GM23338 (cell line): ENCODE results near the gene KCNT1.

Source experiments
- CREB1 ChIP-seq: fragments of 250-450 bp; sonication (Bioruptor Pico); IDR thresholded peaks from 2 replicates; pipeline ENCODE4 v1.5.0; 2020; ENCODE audit warnings: low read depth, mild to moderate bottlenecking, moderate library complexity
- EZH2 ChIP-seq: fragments of 200-600 bp; sonication (generic); IDR thresholded peaks from one replicate; pipeline ENCODE4 v1.8.0; 2017; ENCODE audit warnings: antibody characterized with exemption, mild to moderate bottlenecking, low read depth; ENCODE audit not compliant: unreplicated experiment
- EZH2phosphoT487 ChIP-seq: fragments of 200-600 bp; sonication (generic); IDR thresholded peaks from one replicate; pipeline ENCODE4 v1.8.1; 2018; ENCODE audit warnings: antibody characterized with exemption; ENCODE audit not compliant: unreplicated experiment
- REST ChIP-seq: IDR thresholded peaks from one replicate; pipeline ENCODE4 v1.6.1; 2018; ENCODE audit warnings: antibody characterized with exemption; ENCODE audit not compliant: unreplicated experiment
- TF ChIP-seq, protein P1 (sequence below), 2 experiments: fragments of 200-600 bp in 1 of 2; sonication (generic) in 1 of 2; conservative IDR thresholded peaks; 2 replicates each; pipeline versions ENCODE4 v1.5.1 to v1.6.1; 2016 to 2017; ENCODE audit warnings: antibody characterized with exemption in 2 of 2, low read depth in 2 of 2, mild to moderate bottlenecking in 2 of 2, moderate library complexity in 1 of 2

- TF ChIP-seq, protein P1, sequence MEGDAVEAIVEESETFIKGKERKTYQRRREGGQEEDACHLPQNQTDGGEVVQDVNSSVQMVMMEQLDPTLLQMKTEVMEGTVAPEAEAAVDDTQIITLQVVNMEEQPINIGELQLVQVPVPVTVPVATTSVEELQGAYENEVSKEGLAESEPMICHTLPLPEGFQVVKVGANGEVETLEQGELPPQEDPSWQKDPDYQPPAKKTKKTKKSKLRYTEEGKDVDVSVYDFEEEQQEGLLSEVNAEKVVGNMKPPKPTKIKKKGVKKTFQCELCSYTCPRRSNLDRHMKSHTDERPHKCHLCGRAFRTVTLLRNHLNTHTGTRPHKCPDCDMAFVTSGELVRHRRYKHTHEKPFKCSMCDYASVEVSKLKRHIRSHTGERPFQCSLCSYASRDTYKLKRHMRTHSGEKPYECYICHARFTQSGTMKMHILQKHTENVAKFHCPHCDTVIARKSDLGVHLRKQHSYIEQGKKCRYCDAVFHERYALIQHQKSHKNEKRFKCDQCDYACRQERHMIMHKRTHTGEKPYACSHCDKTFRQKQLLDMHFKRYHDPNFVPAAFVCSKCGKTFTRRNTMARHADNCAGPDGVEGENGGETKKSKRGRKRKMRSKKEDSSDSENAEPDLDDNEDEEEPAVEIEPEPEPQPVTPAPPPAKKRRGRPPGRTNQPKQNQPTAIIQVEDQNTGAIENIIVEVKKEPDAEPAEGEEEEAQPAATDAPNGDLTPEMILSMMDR (conservative IDR thresholded peaks at IDR 0.05; ENCODE audit: low read depth in 2 of 2): no peak
- no peak for TF ChIP-seq EZH2
- TF ChIP-seq EZH2phosphoT487: no peak
- TF ChIP-seq REST: no peak
- no peak for TF ChIP-seq CREB1 (CRISPR knock-in tag)
Observed at GRCh38 chr9:135663451-135663770, 38.6 kb upstream of the KCNT1 start.
